EH (cell line): Measurements from ENCODE around the gene IGFBP6.

Experiments used
- DNase-seq: peaks from one replicate; pipeline ENCODE4 v3.0.0-alpha.2; 2015; ENCODE audit warnings: low read depth

The IGFBP6 gene

GRCh38 chr12:53097564-53098353 lies at the start of gene IGFBP6:
IGFBP6 (plus strand) TSS chr12:53097667; CDS start chr12:53097718, 51 bp downstream.
- DNase-seq = peak; percentile 67

GRCh38 chr12:53048033-53048779 lies 49.3 kb upstream of the IGFBP6 start:
- DNase-seq = no peak

GRCh38 chr12:53048780-53049401 lies 48.6 kb upstream of the IGFBP6 start:
- peak; percentile 86 for DNase-seq

GRCh38 chr12:53049571-53050318 lies 47.7 kb upstream of the IGFBP6 start, which contains the start of gene TNS2:
TNS2 (plus strand) TSS chr12:53050065; CDS start chr12:53050186, 121 bp downstream.
- DNase-seq = peak; percentile 82

GRCh38 chr12:53050426-53051057 lies 46.9 kb upstream of the IGFBP6 start:
- DNase-seq = no peak

- peak; percentile 79 for DNase-seq
These were observed 46.2 kb upstream of the IGFBP6 start for GRCh38 chr12:53051058-53051880.

- DNase-seq = peak; percentile 3
These were observed 45.5 kb upstream of the IGFBP6 start for GRCh38 chr12:53051881-53052412.

GRCh38 chr12:53052419-53053217 lies 44.8 kb upstream of the IGFBP6 start:
- DNase-seq = peak; percentile 89

GRCh38 chr12:53053218-53054111 lies 44.0 kb upstream of the IGFBP6 start:
- DNase-seq = peak; percentile 43

GRCh38 chr12:53054112-53054878 lies 43.2 kb upstream of the IGFBP6 start:
- peak; percentile 90 for DNase-seq

GRCh38 chr12:53055471-53056266 lies 41.8 kb upstream of the IGFBP6 start:
- no peak for DNase-seq

GRCh38 chr12:53056296-53056695 lies 41.2 kb upstream of the IGFBP6 start:
- no peak for DNase-seq

- no peak for DNase-seq
These were observed 40.6 kb upstream of the IGFBP6 start for GRCh38 chr12:53056901-53057300.

GRCh38 chr12:53057816-53058500 lies 39.5 kb upstream of the IGFBP6 start:
- no peak for DNase-seq

GRCh38 chr12:53058674-53059433 lies 38.6 kb upstream of the IGFBP6 start:
- no peak for DNase-seq
